GM23248 (cell line): ENCODE measurements around the gene OR9Q1.

Experiments used
- EZH2 ChIP-seq: fragments of 200-600 bp; sonication (generic); IDR thresholded peaks from 2 replicates; pipeline ENCODE4 v1.6.1; 2018; ENCODE audit warnings: antibody characterized with exemption, mild to moderate bottlenecking; ENCODE audit not compliant: insufficient read depth, poor library complexity, severe bottlenecking
- EZH2phosphoT487 ChIP-seq: fragments of 200-600 bp; sonication (generic); IDR thresholded peaks from 2 replicates; pipeline ENCODE4 v1.6.1; 2018; ENCODE audit warnings: antibody characterized with exemption, moderate library complexity, mild to moderate bottlenecking, low read depth; ENCODE audit not compliant: insufficient read depth

DNA sequence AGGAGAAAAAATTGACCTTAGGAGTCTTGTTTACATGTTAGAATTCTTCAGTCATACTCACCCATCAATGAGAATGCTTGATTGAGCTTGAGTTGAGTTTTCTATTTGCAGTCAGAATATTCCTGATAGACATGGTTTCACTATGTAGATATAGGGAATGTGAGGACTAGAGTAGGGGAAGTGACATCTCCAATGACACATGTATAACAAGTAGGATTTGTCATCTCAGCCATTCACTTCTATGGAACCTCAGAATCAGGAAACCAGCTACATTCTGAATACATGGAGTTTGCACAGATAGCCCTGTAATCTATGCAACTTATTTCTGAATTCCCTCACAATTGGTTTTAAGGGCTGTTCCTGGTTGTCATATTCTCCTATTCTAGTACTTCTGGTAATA is 20.1 kb upstream of the OR9Q1 start:
- TF ChIP-seq EZH2 (no peak), EZH2phosphoT487 (no peak)
